ENCODE results near the gene CLPTM1L. TPM values are rescaled to one million over a fixed set of nuclear protein-coding genes. Genes with fewer than 3 reads are reported as not detected.

CLPTM1L gene
- total and polyA plus RNA-seq, 9 of the 15 experiments (the other 6 are each of a cell fraction or from before 2014, with no cell fraction given) = 3.5 to 217 (median 177) TPM

GRCh38 chr5:1312993-1313833, 31.7 kb downstream of the CLPTM1L start:
- peaks cover 6% of the 10 kb centered on the region for H4K20me1 ChIP-seq (replicated peaks; ENCODE audit: control insufficient read depth, insufficient read depth, low read length)
- no peak overlapping the region for H3K27ac ChIP-seq (ENCODE audit: extremely low read depth, low read depth, low read length)
- no peak for FAIRE-seq
- peak overlapping the region in 1 of 2 experiments; percentile 53; a peak in 1 of 4 replicates for H3K9ac ChIP-seq (ENCODE audit: insufficient read depth in 1 of 2, low read depth in 2 of 2, low read length in 2 of 2)
- WGBS (ENCODE audit: insufficient coverage, low coverage, missing lambda C conversion rate) = 15% methylated on average over 25 of the region's 25 CpGs
- H3K36me3 ChIP-seq (ENCODE audit: control insufficient read depth, insufficient read depth, low read length) = peaks cover 7% of the 10 kb centered on the region; the same call in 2 of the 3 replicates
- H3K9me1 ChIP-seq (ENCODE audit: control insufficient read depth, insufficient read depth, low read length) = no peaks in the 10 kb centered on the region
- CTCF ChIA-PET (ENCODE audit: low intra/inter-chr PET ratio) = interaction anchor here (0.7 kb wide), 1 partner anchor 68 kb away, joined by 4 read pairs; no protein-coding TSS in a partner anchor
- H3K79me2 ChIP-seq (ENCODE audit: control insufficient read depth, insufficient read depth, low read length) = no peaks in the 10 kb centered on the region
- no TSS peak for BruUV-seq (replicated peaks)
- ATAC-seq = no peak
- peaks cover 13 to 31% of the 10 kb centered on the region in 2 experiments; a peak in 4 of 5 replicates for H3K4me1 ChIP-seq (replicated peaks in 1 of 2; ENCODE audit: control insufficient read depth in 2 of 2, insufficient read depth in 2 of 2, low read length in 2 of 2)
- H3K9me3 ChIP-seq (replicated peaks; ENCODE audit: control insufficient read depth, insufficient read depth, low read depth, low read length) = no peaks in the 10 kb centered on the region
- no peak for DNase-seq (ENCODE audit: extremely low read depth in 1 of 4, low spot score in 3 of 4)
- in situ Hi-C loops (cut with MboI) (no loop called here), intact Hi-C loops (cut with micrococcal nuclease) (no loop called here)
- H3K4me2 ChIP-seq (ENCODE audit: insufficient read depth, low read length) = no peak overlapping the region
- no peak overlapping the region for H2AFZ ChIP-seq (ENCODE audit: low read depth, low read length)
- H3K27me3 ChIP-seq (ENCODE audit: control insufficient read depth in 2 of 2, insufficient read depth in 2 of 2, low read length in 2 of 2) = peaks cover 29 to 49% of the 10 kb centered on the region in 2 experiments
- no peak overlapping the region for H3K4me3 ChIP-seq
- POLR2A ChIA-PET = interaction anchor here (0.9 to 1.3 kb wide), 2 partner anchors 14 to 15 kb away, joined by 3 to 4 read pairs; no protein-coding TSS in a partner anchor
- TF ChIP-seq MLX (CRISPR knock-in tag; conservative IDR thresholded peaks at IDR 0.05) (no peak), PREB (CRISPR knock-in tag; IDR thresholded peaks at IDR 0.05) (no peak), DLX4 (CRISPR knock-in tag; IDR thresholded peaks at IDR 0.05) (no peak), ZMIZ1 (IDR thresholded peaks at IDR 0.05; ENCODE audit: low read depth in 2 of 2, low read length in 2 of 2) (no peak), USF2 (CRISPR knock-in tag; IDR thresholded peaks at IDR 0.05) (no peak), AFF1 (IDR thresholded peaks at IDR 0.05; ENCODE audit: low read depth in 1 of 2, partially characterized antibody in 2 of 2) (no peak), ASH1L (IDR thresholded peaks at IDR 0.05; ENCODE audit: borderline replicate concordance, low read depth, partially characterized antibody) (no peak)

Measured in K562 (cell line).